GM18520 (cell line): ENCODE results near the gene SLC27A1.
"Not testable (repeated sequence)": the region's sequence is repeated elsewhere in the genome, so short reads cannot be mapped to it uniquely, and the experiment has no call there.

ENCODE experiments used
- ATAC-seq: cut with Tn5 transposase; IDR thresholded peaks from one replicate; pipeline ENCODE4 v1.9.1; 2021; ENCODE audit not compliant: unreplicated experiment

The SLC27A1 gene

GRCh38 chr19:17510220-17510993, 40.1 kb downstream of the SLC27A1 start:
- ATAC-seq, result no peak

- peak; percentile 50 for ATAC-seq
These were observed 41.6 kb downstream of the SLC27A1 start for GRCh38 chr19:17511724-17512573.

- ATAC-seq, result no peak
These were observed 42.2 kb downstream of the SLC27A1 start for GRCh38 chr19:17512574-17512939.

GRCh38 chr19:17515408-17516149, 45.3 kb downstream of the SLC27A1 start:
- no peak for ATAC-seq

- no peak for ATAC-seq
These were observed 47.6 kb downstream of the SLC27A1 start for GRCh38 chr19:17517898-17518297.

GRCh38 chr19:17518654-17519053, 48.3 kb downstream of the SLC27A1 start:
- ATAC-seq, result not testable (repeated sequence)

GRCh38 chr19:17519967-17520366, 49.6 kb downstream of the SLC27A1 start:
- ATAC-seq, result no peak

GRCh38 chr19:17520865-17521264, 50.5 kb downstream of the SLC27A1 start:
- no peak for ATAC-seq

- ATAC-seq, result peak; percentile 62
These were observed 52.9 kb downstream of the SLC27A1 start for GRCh38 chr19:17522988-17523872.

GRCh38 chr19:17524651-17525050, 54.3 kb downstream of the SLC27A1 start:
- ATAC-seq, result no peak

- ATAC-seq, result no peak
These were observed 54.8 kb downstream of the SLC27A1 start for GRCh38 chr19:17525141-17525540.

- peak; percentile 38 for ATAC-seq
These were observed 56.6 kb downstream of the SLC27A1 start for GRCh38 chr19:17526922-17527321.

- ATAC-seq, result no peak
These were observed 57.0 kb downstream of the SLC27A1 start for GRCh38 chr19:17527326-17527725.

- no peak for ATAC-seq
These were observed 58.3 kb downstream of the SLC27A1 start for GRCh38 chr19:17528610-17529009.

- ATAC-seq, result no peak
These were observed 59.2 kb downstream of the SLC27A1 start for GRCh38 chr19:17529239-17530158.

- ATAC-seq, result no peak
These were observed 60.3 kb downstream of the SLC27A1 start for GRCh38 chr19:17530586-17530985.

GRCh38 chr19:17532116-17532515, 61.8 kb downstream of the SLC27A1 start:
- no peak for ATAC-seq

GRCh38 chr19:17532557-17532956, 62.2 kb downstream of the SLC27A1 start:
- ATAC-seq, result no peak

GRCh38 chr19:17534767-17535166, 64.4 kb downstream of the SLC27A1 start:
- no peak for ATAC-seq
